Lower lobe of right lung (tissue), 2 donors: Measurements from ENCODE around the gene TCAP. TPM values are rescaled to one million over a fixed set of nuclear protein-coding genes. Genes with fewer than 3 reads are reported as not detected.

Experiments
- ATAC-seq, 2 donors: fragments of 200-7000 bp; cut with Tn5 transposase; one replicate each; pipeline ENCODE4 v1.9.1; 2020 to 2022; ENCODE audit warnings: mild to moderate bottlenecking in 2 of 2, moderate library complexity in 2 of 2
- DNase-seq: peaks from one replicate; pipeline ENCODE4 v3.0.0-alpha.2; 2020
- H3K27ac ChIP-seq: fragments of 200-600 bp; one replicate; pipeline ENCODE4 v1.8.0; 2022
- H3K27me3 ChIP-seq: fragments of 200-600 bp; one replicate; pipeline ENCODE4 v1.8.0; 2022; ENCODE audit warnings: low read depth
- H3K36me3 ChIP-seq: fragments of 200-600 bp; one replicate; pipeline ENCODE4 v1.8.0; 2022; ENCODE audit warnings: mild to moderate bottlenecking
- H3K4me1 ChIP-seq: fragments of 200-600 bp; one replicate; pipeline ENCODE4 v1.8.0; 2022
- H3K4me3 ChIP-seq: fragments of 200-600 bp; one replicate; pipeline ENCODE4 v1.8.0; 2022; ENCODE audit warnings: mild to moderate bottlenecking
- H3K9me3 ChIP-seq: fragments of 200-600 bp; one replicate; pipeline ENCODE4 v1.8.0; 2022
- CTCF ChIP-seq: fragments of 200-600 bp; IDR thresholded peaks from one replicate; pipeline ENCODE4 v1.8.0; 2022; ENCODE audit warnings: antibody characterized with exemption, mild to moderate bottlenecking
- intact Hi-C: fragments of 100-400 bp; cut with DNase I; formaldehyde crosslinking; loops from one replicate; pipeline ENCODE4 v1.11.0; 2022
- total RNA-seq: library from RNA; stranded (reverse); fragmentation: NEBNext Ultra II Directional; extraction: Animal tissue kit (Norgen Biotek cat#: 25700); gene quantifications from one replicate; pipeline ENCODE4 v1.2.1, GENCODE V29; 2021
- donor health status: DM: no; HTN: yes; CAD: no; lungs with severe emphysema.

The TCAP gene
- total RNA-seq, 1 donor from 2014 or later, result 3.7 TPM

GRCh38 chr17:39699818-39700147, 34.6 kb downstream of the TCAP start, which contains the start of gene ERBB2:
Gene ERBB2 (plus strand): TSS chr17:39700064. CDS start chr17:39700239, 175 bp downstream.
- no peaks in the 10 kb centered on the region for H3K9me3 ChIP-seq
- intact Hi-C loops, result no loop called here
- H3K4me1 ChIP-seq, result peaks cover 43% of the 10 kb centered on the region
- ATAC-seq, result peak; percentile 88 to 89
- peaks cover 12% of the 10 kb centered on the region for H3K27me3 ChIP-seq
- TF ChIP-seq CTCF, result no peak
- H3K4me3 ChIP-seq, result peak within 1 kb of the TSS; percentile 86
- DNase-seq, result peak; percentile 79
- H3K36me3 ChIP-seq, result no peaks in the 10 kb centered on the region
- peak within 1 kb of the TSS; percentile 88 for H3K27ac ChIP-seq

GRCh38 chr17:39700148-39700987, 35.2 kb downstream of the TCAP start:
- H3K9me3 ChIP-seq, result no peaks in the 10 kb centered on the region
- intact Hi-C loops, result no loop called here
- peak overlapping the region; percentile 88 for H3K27ac ChIP-seq
- no peak for DNase-seq
- H3K4me1 ChIP-seq, result peaks cover 49% of the 10 kb centered on the region
- H3K27me3 ChIP-seq, result peaks cover 12% of the 10 kb centered on the region
- H3K4me3 ChIP-seq, result peak overlapping the region; percentile 86
- peak; percentile 51 to 62 for ATAC-seq
- no peak for TF ChIP-seq CTCF
- no peaks in the 10 kb centered on the region for H3K36me3 ChIP-seq

GRCh38 chr17:39701012-39701783, 36.0 kb downstream of the TCAP start:
- Histone ChIP-seq H3K27me3 (peaks cover 12% of the 10 kb centered on the region), H3K4me3 (peak overlapping the region; percentile 86), H3K27ac (peak overlapping the region; percentile 88), H3K4me1 (peaks cover 55% of the 10 kb centered on the region), H3K9me3 (no peaks in the 10 kb centered on the region), H3K36me3 (no peaks in the 10 kb centered on the region)
- no peak for TF ChIP-seq CTCF
- no peak for DNase-seq
- ATAC-seq, result no peak
- intact Hi-C loops, result no loop called here

GRCh38 chr17:39701784-39702422, 36.8 kb downstream of the TCAP start:
- Histone ChIP-seq H3K4me1 (peaks cover 62% of the 10 kb centered on the region), H3K27ac (no peak overlapping the region), H3K9me3 (no peaks in the 10 kb centered on the region), H3K36me3 (peaks cover 3% of the 10 kb centered on the region), H3K4me3 (peak overlapping the region; percentile 86), H3K27me3 (peaks cover 12% of the 10 kb centered on the region)
- TF ChIP-seq CTCF, result no peak
- ATAC-seq (no peak), DNase-seq (no peak)
- intact Hi-C loops, result no loop called here
